GM23248 (cell line): ENCODE data around the gene MCIDAS. TPM values are rescaled to one million over a fixed set of nuclear protein-coding genes. Genes with fewer than 3 reads are reported as not detected.

Experiments
- DNase-seq: peaks from one replicate; pipeline ENCODE4 v3.0.0-alpha.2; 2015
- H2AFZ ChIP-seq: fragments of 200-600 bp; sonication (generic); 2 replicates; pipeline ENCODE4 v1.6.1; 2016; ENCODE audit warnings: antibody characterized with exemption
- H3F3A ChIP-seq: fragments of 200-600 bp; sonication (generic); 2 replicates; pipeline ENCODE4 v1.6.1; 2016; ENCODE audit warnings: mild to moderate bottlenecking, antibody characterized with exemption, mixed run types; ENCODE audit not compliant: insufficient read depth
- H3K27ac ChIP-seq: fragments of 200-600 bp; sonication (generic); 2 replicates; pipeline ENCODE4 v1.5.1; 2016; ENCODE audit warnings: mild to moderate bottlenecking
- H3K27me3 ChIP-seq: fragments of 200-600 bp; sonication (generic); replicated peaks from 2 replicates; pipeline ENCODE4 v1.6.1; 2016; ENCODE audit warnings: mild to moderate bottlenecking; ENCODE audit not compliant: insufficient read depth
- H3K36me3 ChIP-seq: fragments of 200-600 bp; sonication (generic); 2 replicates; pipeline ENCODE4 v1.6.1; 2016; ENCODE audit warnings: low read depth, mild to moderate bottlenecking
- H3K4me1 ChIP-seq: fragments of 200-600 bp; sonication (generic); 2 replicates; pipeline ENCODE4 v1.6.1; 2016; ENCODE audit warnings: mild to moderate bottlenecking; ENCODE audit not compliant: insufficient read depth
- H3K4me2 ChIP-seq: fragments of 200-600 bp; sonication (generic); one replicate; pipeline ENCODE4 v1.6.1; 2016; ENCODE audit warnings: mild to moderate bottlenecking; ENCODE audit not compliant: unreplicated experiment
- H3K4me3 ChIP-seq: fragments of 200-600 bp; sonication (generic); 2 replicates; pipeline ENCODE4 v1.5.1; 2016; ENCODE audit warnings: mild to moderate bottlenecking
- H3K79me2 ChIP-seq: fragments of 200-600 bp; sonication (generic); 2 replicates; pipeline ENCODE4 v1.6.1; 2016; ENCODE audit warnings: mild to moderate bottlenecking; ENCODE audit not compliant: insufficient read depth
- H3K9ac ChIP-seq: fragments of 200-600 bp; sonication (generic); 2 replicates; pipeline ENCODE4 v1.6.1; 2016; ENCODE audit warnings: mild to moderate bottlenecking
- H3K9me2 ChIP-seq: fragments of 200-600 bp; sonication (generic); 2 replicates; pipeline ENCODE4 v1.6.1; 2016; ENCODE audit warnings: mixed run types, mild to moderate bottlenecking, moderate library complexity; ENCODE audit not compliant: insufficient read depth
- H3K9me3 ChIP-seq: fragments of 200-600 bp; sonication (generic); one replicate; pipeline ENCODE4 v1.6.1; 2017; ENCODE audit warnings: low read depth
- H4K20me1 ChIP-seq: fragments of 200-600 bp; sonication (generic); 2 replicates; pipeline ENCODE4 v1.6.0; 2016; ENCODE audit not compliant: insufficient read depth
- EZH2 ChIP-seq: fragments of 200-600 bp; sonication (generic); IDR thresholded peaks from 2 replicates; pipeline ENCODE4 v1.6.1; 2018; ENCODE audit warnings: antibody characterized with exemption, mild to moderate bottlenecking; ENCODE audit not compliant: insufficient read depth, poor library complexity, severe bottlenecking
- EZH2phosphoT487 ChIP-seq: fragments of 200-600 bp; sonication (generic); IDR thresholded peaks from 2 replicates; pipeline ENCODE4 v1.6.1; 2018; ENCODE audit warnings: antibody characterized with exemption, moderate library complexity, mild to moderate bottlenecking, low read depth; ENCODE audit not compliant: insufficient read depth
- WGBS, 2 experiments: methylation state at CpG; one replicate each; pipeline ENCODE4 v1.1.6; 2015 to 2017; ENCODE audit warnings: low lambda C conversion rate in 2 of 2, low coverage in 1 of 2; ENCODE audit errors: missing lambda C conversion rate in 2 of 2; 5-methylcytosine and 5-hydroxymethylcytosine counted together
- in situ Hi-C: fragments of 300-500 bp; cut with MboI; formaldehyde crosslinking; loops from 2 replicates; pipeline ENCODE4 v1.15.0; 2020
- polyA plus RNA-seq: library from polyadenylated mRNA; unstranded; fragments of >200 nt; fragmentation: Nextera tagmentation; extraction: Ambion mirVana; gene quantifications from 2 replicates; pipeline ENCODE4 v1.2.1, GENCODE V29; 2016
- total RNA-seq: library from RNA; depleted of rRNA; stranded (reverse); fragments of >200 nt; shearing (Covaris generic); gene quantifications from 2 replicates; pipeline ENCODE4 v1.2.3, GENCODE V29; 2014

Gene MCIDAS
- total and polyA plus RNA-seq, 2 experiments from 2014 or later = not detected

DNA sequence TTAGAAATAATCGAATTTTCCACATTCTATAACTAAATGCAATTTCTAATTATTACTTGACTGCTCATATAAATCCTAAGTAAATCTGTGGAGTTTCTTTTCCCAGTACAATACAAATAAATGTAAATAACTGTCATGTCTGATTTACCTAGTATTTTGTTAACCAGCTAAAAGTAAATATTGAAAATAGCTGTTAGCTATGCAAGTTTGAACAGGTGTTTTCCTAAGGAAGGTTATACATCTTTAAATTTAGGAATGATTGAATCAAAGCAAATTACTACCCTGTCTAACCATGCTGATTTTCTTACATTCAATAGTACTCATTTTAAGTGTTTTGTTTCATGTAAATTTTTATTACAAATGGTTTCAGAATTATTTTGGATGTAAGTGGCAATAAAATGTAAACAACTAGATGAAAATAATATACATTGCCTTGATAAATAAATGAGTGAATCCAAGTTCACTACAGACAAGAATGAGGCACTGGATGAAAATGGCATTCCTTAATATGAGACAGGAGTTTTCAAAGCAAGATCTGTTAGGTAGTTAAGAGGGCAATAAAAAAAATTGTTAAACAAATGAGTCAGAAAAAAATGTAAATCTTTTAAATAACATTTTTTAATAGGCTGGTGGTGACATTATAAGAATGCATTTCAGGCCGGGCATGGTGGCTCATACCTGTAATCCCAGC, 15.8 kb downstream of the MCIDAS start:
- no peak overlapping the region for H3K4me3 ChIP-seq
- no peak overlapping the region for H3K4me2 ChIP-seq
- no peaks in the 10 kb centered on the region for H3F3A ChIP-seq
- H3K9ac ChIP-seq = no peak overlapping the region
- H3K36me3 ChIP-seq = no peaks in the 10 kb centered on the region
- H3K79me2 ChIP-seq = no peaks in the 10 kb centered on the region
- H2AFZ ChIP-seq = no peak overlapping the region
- H3K27me3 ChIP-seq = peaks cover 22% of the 10 kb centered on the region
- H4K20me1 ChIP-seq = no peaks in the 10 kb centered on the region
- no peak for TF ChIP-seq EZH2
- TF ChIP-seq EZH2phosphoT487 = no peak
- DNase-seq = no peak
- H3K9me3 ChIP-seq = no peaks in the 10 kb centered on the region
- H3K9me2 ChIP-seq = no peaks in the 10 kb centered on the region
- WGBS, 2 experiments = 50 to 54% methylated on average over 2 of the region's 2 CpGs
- in situ Hi-C loops = no loop called here
- no peaks in the 10 kb centered on the region for H3K4me1 ChIP-seq
- H3K27ac ChIP-seq = no peak overlapping the region

DNA sequence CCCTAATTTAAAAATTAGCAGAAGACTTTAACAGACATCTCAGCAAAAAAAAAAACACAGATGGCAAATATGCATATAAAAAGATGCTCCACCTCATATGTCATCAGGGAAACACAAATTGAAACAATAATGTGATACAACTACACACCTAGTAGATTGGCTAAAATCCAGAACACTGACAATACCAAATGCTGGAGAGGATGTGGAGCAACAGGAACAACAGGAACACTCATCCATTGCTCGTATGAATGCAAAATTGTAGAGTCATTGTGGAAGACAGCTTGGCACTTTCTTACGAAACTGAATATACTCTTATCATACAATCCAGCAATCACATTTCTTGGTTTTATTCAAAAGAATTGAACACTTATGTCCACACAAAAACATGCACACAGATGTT, 22.1 kb downstream of the MCIDAS start:
- no peaks in the 10 kb centered on the region for H3K9me3 ChIP-seq
- no peak overlapping the region for H3K27ac ChIP-seq
- in situ Hi-C loops = no loop called here
- no peaks in the 10 kb centered on the region for H4K20me1 ChIP-seq
- H3K4me1 ChIP-seq = no peaks in the 10 kb centered on the region
- H3K27me3 ChIP-seq = peaks cover 40% of the 10 kb centered on the region
- H3K9me2 ChIP-seq = no peaks in the 10 kb centered on the region
- no peak for TF ChIP-seq EZH2phosphoT487
- TF ChIP-seq EZH2 = no peak
- H3K4me3 ChIP-seq = no peak overlapping the region
- no peaks in the 10 kb centered on the region for H3F3A ChIP-seq
- H3K4me2 ChIP-seq = no peak overlapping the region
- WGBS, 2 experiments = 18 to 19% methylated on average over 2 of the region's 2 CpGs
- no peak overlapping the region for H3K9ac ChIP-seq
- no peaks in the 10 kb centered on the region for H3K36me3 ChIP-seq
- DNase-seq = no peak
- H2AFZ ChIP-seq = no peak overlapping the region
- H3K79me2 ChIP-seq = no peaks in the 10 kb centered on the region

DNA sequence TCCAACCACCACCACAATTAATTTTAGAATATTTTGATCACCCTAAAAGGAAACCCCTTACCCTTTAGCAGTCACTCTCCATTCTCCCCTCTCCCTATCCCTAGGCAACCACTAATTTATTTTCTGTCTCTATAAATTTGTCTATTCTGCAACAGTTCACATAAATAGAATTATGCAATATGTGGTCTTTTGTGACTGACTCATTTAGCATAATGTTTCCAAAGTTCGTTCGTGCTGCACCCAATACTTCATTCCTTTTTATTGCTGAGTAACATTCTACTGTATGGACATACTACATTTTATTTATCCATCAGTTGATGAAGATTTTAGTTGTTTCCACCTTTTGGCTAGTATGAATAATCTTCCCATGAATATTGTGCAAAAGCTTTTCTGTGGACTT, 36.0 kb downstream of the MCIDAS start:
- H3K9ac ChIP-seq = no peak overlapping the region
- TF ChIP-seq EZH2 (no peak), EZH2phosphoT487 (no peak)
- peak; percentile 28 for DNase-seq
- H3K4me2 ChIP-seq = no peak overlapping the region
- no peak overlapping the region for H3K4me3 ChIP-seq
- WGBS, 2 experiments = 53 to 58% methylated on average over 2 of the region's 2 CpGs
- no peaks in the 10 kb centered on the region for H4K20me1 ChIP-seq
- no peaks in the 10 kb centered on the region for H3K79me2 ChIP-seq
- H3K27ac ChIP-seq = no peak overlapping the region
- H3K27me3 ChIP-seq = peaks cover 72% of the 10 kb centered on the region
- H3F3A ChIP-seq = no peaks in the 10 kb centered on the region
- H2AFZ ChIP-seq = no peak overlapping the region
- no peaks in the 10 kb centered on the region for H3K4me1 ChIP-seq
- no peaks in the 10 kb centered on the region for H3K9me3 ChIP-seq
- no peaks in the 10 kb centered on the region for H3K36me3 ChIP-seq
- H3K9me2 ChIP-seq = no peaks in the 10 kb centered on the region
- in situ Hi-C loops = loop anchor here (25.0 kb wide), 1 partner anchor 496 kb away; no protein-coding TSS in a partner anchor

DNA sequence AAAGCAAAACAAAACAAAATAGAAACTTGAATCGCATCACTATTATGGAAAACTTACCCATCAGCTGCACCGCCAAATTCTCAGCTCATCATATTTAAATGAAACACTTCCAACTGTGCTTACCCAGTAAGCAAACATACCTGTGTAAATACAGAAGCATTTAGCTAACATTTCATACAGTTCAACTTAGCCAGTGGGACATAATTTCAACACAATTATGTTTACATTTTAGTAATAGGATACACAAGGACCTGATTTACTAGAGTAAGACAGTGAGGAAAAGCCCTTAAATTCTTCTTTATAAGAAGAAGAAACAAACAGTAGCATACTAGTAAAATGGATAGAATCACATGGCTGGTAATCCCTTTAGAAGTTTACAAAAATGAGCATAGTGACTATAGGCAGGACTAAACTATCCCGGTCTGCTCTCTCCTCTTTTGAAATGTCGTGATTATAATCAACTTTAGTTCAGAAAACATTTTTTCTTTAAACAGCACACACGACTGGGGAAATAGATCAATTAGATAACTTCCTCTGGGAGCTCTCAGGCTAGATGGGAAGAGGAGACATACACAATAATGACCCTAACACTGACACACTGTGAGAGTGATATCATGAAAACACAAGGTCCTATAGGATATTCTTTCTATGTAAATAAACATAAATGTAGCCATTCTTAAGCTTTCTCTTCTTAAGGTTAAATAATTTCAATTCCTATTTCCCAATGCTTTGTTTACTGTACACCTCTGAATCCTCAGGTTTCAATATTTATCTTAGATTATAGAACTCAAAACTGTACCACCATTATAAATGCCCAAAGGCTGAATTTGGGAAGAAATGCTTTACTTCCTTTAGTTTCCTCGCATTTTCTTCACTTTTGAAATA, 38.2 kb downstream of the MCIDAS start:
- no peaks in the 10 kb centered on the region for H3F3A ChIP-seq
- in situ Hi-C loops = loop anchor here (25.0 kb wide), 1 partner anchor 498 kb away; no protein-coding TSS in a partner anchor
- peaks cover 73% of the 10 kb centered on the region for H3K27me3 ChIP-seq
- DNase-seq = no peak
- TF ChIP-seq EZH2 (no peak), EZH2phosphoT487 (no peak)
- no peaks in the 10 kb centered on the region for H4K20me1 ChIP-seq
- H3K9me2 ChIP-seq = no peaks in the 10 kb centered on the region
- no peaks in the 10 kb centered on the region for H3K36me3 ChIP-seq
- WGBS, 2 experiments = 60% methylated on average over 6 of the region's 6 CpGs
- no peaks in the 10 kb centered on the region for H3K9me3 ChIP-seq
- no peak overlapping the region for H3K4me3 ChIP-seq
- H3K4me2 ChIP-seq = no peak overlapping the region
- no peak overlapping the region for H3K9ac ChIP-seq
- no peak overlapping the region for H3K27ac ChIP-seq
- no peaks in the 10 kb centered on the region for H3K4me1 ChIP-seq
- H2AFZ ChIP-seq = no peak overlapping the region
- H3K79me2 ChIP-seq = no peaks in the 10 kb centered on the region
